DMS53 (cell line): ENCODE data around the gene LPIN3.

Source experiments
- DNase-seq: peaks from one replicate; lab custom pipeline; 2025; lab: John Stamatoyannopoulos, UW

LPIN3 gene

GRCh38 chr20:41327178-41327577 lies 13.4 kb upstream of the LPIN3 start:
- no peak for DNase-seq

GRCh38 chr20:41329435-41330342 lies 10.9 kb upstream of the LPIN3 start:
- no peak for DNase-seq

DNA sequence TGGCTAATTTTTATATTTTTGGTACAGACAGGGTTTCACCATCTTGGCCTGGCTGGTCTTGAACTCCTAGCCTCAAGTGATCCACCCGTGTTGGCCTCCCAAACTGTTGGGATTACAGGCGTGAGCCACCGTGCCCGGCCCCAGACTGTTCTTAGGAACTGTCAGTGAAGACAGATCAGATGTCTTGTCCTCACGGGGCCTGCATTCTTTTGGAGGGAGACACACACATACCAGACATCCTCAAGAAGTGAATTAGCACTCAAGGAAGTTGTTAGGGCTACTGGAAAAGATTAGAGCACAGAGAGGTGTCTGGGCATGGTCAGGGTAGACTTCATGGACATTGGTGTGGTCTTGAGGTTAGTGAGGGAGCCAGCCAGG lies 10.3 kb upstream of the LPIN3 start:
- no peak for DNase-seq

- DNase-seq: no peak
Observed at GRCh38 chr20:41330941-41331340, 9.7 kb upstream of the LPIN3 start.

DNA sequence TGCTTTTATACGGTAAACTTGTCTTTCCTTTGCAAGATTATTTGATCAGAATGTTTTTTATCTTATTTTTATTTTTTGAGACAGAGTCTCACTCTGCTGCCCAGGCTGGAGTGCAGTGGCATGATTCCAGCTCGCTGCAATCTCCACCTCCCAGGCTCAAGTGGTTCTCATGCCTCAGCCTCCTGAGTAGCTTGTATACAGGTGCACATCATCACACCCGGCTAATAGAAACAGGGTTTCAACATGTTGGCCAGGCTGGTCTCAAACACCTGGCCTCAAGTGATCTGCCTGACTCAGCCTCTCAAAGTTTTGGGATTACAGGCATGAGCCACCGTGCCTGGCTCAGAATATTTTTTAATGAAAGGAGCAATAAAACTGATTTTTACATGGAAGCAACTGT lies 8.9 kb upstream of the LPIN3 start:
- peak; percentile 46 for DNase-seq

- no peak for DNase-seq
Observed at GRCh38 chr20:41334036-41334435, 6.6 kb upstream of the LPIN3 start.

DNA sequence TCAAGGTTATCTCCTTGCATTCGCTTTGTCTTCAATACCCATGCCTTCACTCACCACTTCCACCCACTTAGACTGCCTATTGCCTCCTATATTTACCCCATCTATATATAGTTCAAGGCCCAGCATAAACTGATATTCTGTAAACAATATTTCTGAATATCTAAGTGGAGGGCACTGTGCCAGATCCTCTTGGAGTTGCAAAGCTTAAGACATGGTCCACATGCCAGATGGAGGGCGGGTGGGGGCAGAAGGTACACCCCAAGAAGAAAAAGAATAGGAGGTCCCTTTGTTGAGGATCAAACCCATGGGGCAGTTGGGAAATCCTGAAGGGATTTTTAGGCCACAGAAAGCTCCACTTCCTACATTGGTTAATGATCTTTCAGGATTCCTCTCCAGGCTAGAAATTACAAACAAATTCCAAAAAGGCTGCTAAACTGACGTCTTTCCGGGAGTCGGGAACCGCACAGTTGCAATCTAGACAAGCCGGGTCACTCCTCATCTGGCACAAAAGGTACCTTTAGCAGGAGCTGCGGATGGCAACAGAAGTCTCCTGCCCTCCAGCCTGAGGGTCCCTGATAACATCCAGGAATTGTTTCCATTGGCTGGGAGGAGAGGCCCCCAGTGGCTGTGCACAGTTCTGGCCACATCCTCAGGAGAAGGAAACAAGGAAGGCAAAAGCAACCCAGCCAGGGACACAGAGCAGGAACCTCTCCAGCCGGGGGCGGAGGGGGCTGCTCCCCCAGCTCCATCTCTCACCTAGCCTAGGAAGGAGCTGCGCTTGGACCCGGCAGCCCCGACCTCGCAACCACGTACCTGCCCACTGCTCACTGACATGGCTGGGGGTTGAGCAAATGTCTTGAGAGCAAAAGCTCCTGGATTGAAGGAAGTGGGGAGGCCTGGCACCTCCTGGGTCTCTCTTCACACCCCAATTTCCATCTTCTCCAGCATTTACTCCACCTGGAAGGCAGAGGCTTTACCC lies 5.9 kb upstream of the LPIN3 start:
- no peak for DNase-seq

GRCh38 chr20:41335591-41335990 lies 5.0 kb upstream of the LPIN3 start:
- no peak for DNase-seq

- no peak for DNase-seq
Observed at GRCh38 chr20:41336711-41337492, 3.7 kb upstream of the LPIN3 start.

GRCh38 chr20:41339957-41340326 lies 679 bp upstream of the LPIN3 start:
- DNase-seq: peak; percentile 95

- no peak for DNase-seq
Observed at GRCh38 chr20:41342474-41343464, 2.1 kb downstream of the LPIN3 start.

- no peak for DNase-seq
Observed at GRCh38 chr20:41344477-41344876, 3.9 kb downstream of the LPIN3 start.

- DNase-seq: no peak
Observed at GRCh38 chr20:41344938-41345728, 4.5 kb downstream of the LPIN3 start.

- no peak for DNase-seq
Observed at GRCh38 chr20:41345729-41346067, 5.1 kb downstream of the LPIN3 start.

GRCh38 chr20:41347523-41348429 lies 7.2 kb downstream of the LPIN3 start:
- DNase-seq: no peak

- DNase-seq: no peak
Observed at GRCh38 chr20:41348430-41349172, 8.0 kb downstream of the LPIN3 start.

DNA sequence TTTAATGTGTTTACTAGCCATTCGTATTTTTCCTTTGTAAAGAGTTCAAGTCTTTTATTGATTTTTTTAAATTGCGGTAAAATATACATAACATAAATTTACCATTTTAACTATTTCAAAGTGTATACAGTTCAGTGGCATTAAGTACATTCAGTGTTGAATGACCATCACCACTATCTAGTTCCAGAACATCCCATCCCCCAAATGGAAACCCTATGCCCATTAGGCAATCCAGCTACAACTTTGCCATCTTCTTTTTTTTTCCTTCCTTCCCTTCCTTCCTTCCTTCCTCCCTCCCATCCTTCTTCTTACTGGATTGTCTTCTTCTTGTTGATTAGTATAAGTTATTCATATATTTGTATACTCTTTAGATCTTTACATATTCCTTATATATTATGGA lies 8.6 kb downstream of the LPIN3 start:
- no peak for DNase-seq

DNA sequence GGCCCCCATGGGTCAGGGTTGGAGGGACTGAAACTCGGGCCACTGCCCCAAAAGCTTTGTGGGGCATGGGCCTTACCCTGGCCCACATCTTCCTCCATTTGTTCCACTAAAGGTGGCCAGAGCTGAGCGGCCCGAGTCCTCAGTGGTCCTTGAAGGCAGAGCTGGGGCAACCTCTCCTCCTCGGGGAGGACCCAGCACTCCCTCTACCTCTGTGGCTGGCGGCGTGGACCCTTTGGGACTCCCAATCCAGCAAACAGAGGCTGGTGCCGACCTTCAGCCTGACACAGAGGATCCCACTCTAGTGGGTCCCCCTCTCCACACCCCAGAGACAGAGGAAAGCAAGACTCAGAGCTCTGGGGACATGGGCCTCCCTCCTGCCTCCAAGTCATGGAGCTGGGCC lies 9.3 kb downstream of the LPIN3 start:
- DNase-seq: no peak
